Activated effector memory CD4-positive, alpha-beta T cell treated with anti-CD3 and anti-CD28 coated beads, Interleukin-2, amount 50 U/mL, for 16 hours (primary cell): ENCODE results near the gene UNK.
"Not testable (repeated sequence)": the region's sequence is repeated elsewhere in the genome, so short reads cannot be mapped to it uniquely, and the experiment has no call there.

ENCODE experiments used
- DNase-seq: peaks from one replicate; pipeline ENCODE4 v3.0.0-alpha.2; 2020

The UNK gene

GRCh38 chr17:75839942-75840798 lies 55.6 kb downstream of the UNK start:
- DNase-seq: no peak

- DNase-seq: no peak
Observed at GRCh38 chr17:75840799-75841164, 56.2 kb downstream of the UNK start.

GRCh38 chr17:75842411-75842810 lies 57.8 kb downstream of the UNK start:
- DNase-seq: no peak

DNA sequence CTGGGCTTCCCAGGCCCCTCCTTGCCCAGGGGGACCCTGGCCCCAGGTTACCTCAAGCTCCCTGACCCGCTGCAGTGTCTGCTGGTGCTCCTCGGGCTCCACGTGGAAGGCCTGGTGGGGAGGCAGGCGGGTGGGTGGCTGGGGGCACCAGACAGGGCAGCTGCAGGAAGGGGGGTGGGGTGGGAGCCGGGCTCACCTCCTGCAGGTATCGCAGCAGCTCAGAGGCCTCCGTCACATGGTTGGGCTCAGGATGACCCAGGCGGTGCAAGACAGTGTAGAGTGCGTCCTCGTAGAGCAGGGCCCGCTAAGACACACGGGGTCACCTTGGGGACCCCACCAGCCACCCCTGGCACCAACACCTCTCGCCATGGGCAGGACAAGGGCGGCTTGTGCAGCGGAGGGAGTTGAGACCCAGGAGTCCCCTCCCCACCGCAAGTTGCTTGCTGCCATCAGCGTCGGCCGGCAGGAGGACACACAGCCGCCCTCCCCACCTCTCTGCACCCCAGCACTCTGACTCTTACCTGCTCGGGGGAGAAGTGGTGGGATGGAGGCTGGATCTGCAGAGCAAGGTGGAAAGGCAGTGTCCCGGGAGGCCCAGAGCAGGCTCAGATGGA lies 58.5 kb downstream of the UNK start:
- DNase-seq: peak; percentile 78

DNA sequence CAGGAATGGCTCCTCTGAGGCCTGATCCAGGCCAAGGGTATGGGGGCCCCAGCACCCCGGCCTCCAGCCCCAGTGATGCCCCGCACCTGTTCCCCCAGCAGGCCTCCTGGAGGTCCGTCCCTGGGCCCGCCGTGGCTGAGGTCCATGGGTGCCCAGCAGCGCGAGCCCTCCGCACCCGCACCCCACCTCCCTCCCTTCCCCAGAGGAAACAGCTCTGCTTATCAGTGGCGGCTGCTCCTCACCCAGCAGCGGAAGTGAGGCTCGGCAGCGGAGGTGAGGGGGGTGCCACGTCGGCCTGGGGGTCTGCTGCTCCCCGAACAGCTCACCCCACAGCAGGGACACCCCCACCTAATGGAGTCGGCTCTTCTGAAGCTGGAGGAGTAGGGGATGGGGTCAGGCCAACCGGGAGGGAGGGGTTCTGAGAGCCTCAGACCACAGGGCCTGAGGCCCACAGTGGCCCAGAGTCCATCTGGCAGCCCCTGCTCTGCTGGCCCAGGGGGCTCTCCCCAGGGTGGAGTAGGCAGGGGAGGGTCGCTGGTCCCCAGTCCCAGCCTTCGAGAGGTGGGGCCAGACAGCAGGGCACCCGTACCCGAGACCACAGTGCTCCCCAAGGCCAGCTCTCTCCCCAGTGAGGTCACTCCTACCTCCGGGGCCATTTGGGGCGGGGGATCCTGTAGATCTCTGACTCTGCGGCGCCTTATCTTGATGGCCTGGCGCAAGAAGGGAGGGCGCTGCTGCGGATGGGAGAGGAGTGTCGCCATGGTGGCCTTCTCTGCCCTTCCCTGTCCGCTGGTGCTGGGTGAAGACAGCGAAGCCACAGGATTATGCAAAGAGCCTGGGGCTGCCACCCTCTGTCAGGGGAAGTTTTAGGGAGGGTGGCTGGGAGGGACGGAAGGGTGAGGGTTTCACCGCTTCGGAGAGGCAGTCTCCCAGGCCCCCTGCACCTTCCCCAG lies 59.2 kb downstream of the UNK start, which contains the start of gene UNC13D:
TSS of gene UNC13D (minus strand) at position 828 of the 953 bp plus-strand sequence. CDS start at position 761, 67 bp downstream.
- peak; percentile 86 for DNase-seq

- no peak for DNase-seq
Observed at GRCh38 chr17:75844530-75845057, 60.0 kb downstream of the UNK start.

GRCh38 chr17:75845058-75845711 lies 60.6 kb downstream of the UNK start:
- DNase-seq: peak; percentile 84

GRCh38 chr17:75845933-75846691 lies 61.5 kb downstream of the UNK start:
- no peak for DNase-seq

- DNase-seq: no peak
Observed at GRCh38 chr17:75846692-75847613, 62.3 kb downstream of the UNK start.

DNA sequence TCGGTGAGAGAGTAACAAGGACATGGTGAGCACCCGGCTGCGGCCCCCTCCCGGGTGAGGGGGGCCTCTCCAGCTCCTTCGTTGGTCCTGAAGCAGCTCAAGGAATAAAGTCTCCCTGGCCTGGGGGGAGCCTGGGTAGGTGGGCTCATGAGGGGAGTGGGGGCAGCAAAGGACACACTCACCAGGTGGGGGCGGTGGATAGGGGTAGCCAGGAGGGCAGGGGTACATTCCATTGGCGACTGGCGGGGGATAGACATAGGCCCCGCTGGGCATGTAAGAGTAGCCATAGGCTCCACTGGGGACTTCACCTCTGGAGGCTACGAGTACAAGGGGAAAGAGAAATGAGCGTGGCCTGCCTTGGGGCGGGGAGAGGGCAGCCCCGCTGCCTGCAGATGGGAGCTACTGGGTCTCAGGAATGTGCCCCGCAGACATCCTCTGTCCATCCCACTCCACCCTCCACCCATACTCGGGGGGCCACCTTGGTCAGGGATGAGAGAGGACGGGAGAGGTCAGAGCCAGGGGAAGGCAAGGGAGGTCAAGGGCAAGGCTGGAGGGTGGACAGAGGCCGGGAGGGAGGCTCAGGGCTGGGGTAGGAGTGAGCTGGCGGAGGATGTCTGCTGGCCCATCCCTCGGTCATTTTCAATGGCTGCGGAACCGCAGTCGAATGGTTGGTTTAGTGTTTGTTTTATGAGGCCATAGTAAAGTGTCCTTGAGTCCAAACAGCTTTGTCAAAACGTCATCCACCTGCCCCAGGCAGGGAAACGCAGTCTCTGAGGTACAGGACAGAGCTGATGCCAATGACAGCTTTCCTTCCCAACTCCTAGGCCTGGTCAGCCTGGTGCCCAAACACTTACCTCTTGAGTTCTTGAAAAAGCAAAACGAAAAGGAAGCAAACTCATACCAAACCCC lies 63.3 kb downstream of the UNK start:
- no peak for DNase-seq

DNA sequence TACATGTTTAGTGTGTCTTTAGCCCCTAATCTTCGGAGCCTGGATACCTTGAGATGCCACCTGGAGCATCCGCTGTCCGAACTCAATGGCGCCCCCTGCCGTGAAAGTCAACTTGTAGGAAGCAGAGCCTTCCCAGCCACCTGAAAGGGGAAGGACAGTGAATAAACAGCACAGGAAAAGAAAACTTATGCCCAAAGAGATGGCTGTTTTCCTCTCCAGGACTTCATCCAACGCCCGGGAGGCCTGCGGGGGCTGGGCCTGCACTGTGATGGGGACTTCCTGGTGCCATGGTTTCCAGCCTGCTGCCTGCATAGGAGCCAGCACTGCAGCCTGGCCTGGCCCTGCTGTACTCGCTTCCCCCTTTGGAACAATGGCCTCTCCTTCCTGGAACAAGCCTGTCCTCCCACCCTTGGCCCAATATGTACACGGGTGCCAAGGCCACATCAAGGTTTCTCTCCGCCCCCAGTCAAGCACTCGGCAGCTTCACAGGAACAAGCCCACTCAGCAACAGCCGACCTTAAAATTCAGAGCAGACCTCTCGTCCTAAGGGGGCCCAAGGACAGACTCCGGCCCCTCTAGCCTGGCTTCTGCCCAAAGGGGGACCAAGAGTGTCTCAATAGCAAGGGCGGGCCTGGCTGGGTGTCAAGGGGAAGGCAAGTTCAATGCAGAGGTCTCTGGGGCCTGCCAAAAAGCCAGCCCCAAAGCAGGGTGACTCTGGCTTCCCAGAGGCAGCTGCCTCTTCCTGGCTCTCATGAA lies 64.1 kb downstream of the UNK start:
- DNase-seq: peak; percentile 93

DNA sequence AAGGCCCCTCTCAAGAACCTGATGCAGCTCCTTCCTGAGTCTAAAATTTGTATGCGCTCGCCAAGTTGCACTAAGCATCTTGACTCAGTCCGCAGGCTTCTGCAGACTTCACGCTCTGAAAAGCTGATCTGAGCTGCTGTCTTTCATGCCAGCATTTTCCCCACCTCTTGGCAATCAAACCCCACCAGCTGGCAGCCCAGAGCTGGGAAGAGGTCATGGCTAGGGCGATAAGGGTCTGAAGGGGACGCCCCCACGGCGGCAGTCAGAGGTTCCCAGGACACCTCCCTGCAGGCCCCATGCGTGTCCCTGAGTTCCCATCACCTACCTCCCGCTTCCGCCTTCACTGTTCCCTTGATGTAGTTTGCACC lies 64.7 kb downstream of the UNK start:
- no peak for DNase-seq

GRCh38 chr17:75849724-75850123 lies 65.1 kb downstream of the UNK start:
- DNase-seq: peak; percentile 58

GRCh38 chr17:75850928-75851692 lies 66.5 kb downstream of the UNK start:
- DNase-seq: no peak

DNA sequence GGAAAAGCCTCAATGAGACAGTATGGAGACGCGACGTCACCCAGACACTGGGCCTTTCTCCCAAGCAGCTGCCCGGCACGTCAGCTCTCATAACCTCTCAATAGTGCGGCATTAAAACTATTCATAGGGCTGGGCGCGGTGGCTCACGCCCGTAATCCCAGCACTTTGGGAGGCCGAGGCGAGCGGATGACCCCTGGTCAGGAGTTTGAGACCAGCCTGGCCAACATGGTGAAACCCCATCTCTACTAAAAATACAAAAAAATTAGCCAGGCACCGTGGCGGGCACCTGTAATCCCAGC lies 67.0 kb downstream of the UNK start:
- not testable (repeated sequence) for DNase-seq

DNA sequence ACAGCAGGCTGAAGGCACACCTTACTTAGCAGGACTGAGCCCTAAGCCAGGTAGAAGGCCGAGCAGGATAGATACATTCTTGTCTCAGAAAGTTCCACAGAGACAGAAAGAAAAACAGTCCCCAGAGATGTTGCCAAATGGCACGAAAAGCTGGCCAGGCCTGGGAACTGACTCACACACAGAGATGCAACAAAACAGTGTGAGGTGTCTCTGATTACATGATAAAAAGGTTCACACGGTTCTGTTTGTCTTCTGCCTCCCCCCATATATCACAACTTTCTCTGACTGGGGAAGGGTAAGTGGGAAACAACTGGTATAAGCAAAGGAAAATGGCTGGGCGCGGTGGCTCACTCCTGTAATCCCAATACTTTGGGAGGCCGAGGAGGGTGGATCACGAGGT lies 68.8 kb downstream of the UNK start:
- no peak for DNase-seq

GRCh38 chr17:75854101-75854748 lies 69.6 kb downstream of the UNK start:
- DNase-seq: no peak
